HepG2 (cell line): ENCODE data around the gene AEBP1. TPM values are rescaled to one million over a fixed set of nuclear protein-coding genes. Genes with fewer than 3 reads are reported as not detected.

Experiments used
- ADNP ChIP-seq: sonication (generic); formaldehyde crosslinking; IDR thresholded peaks from 2 replicates; pipeline ENCODE4 v1.4.0; 2020; ENCODE audit warnings: missing genetic modification reagents
- AGO1 ChIP-seq: fragments of 200-400 bp; formaldehyde crosslinking; IDR thresholded peaks from 2 replicates; pipeline ENCODE4 v1.6.1; 2017; ENCODE audit warnings: mild to moderate bottlenecking, low read depth, low read length, moderate library complexity; ENCODE audit not compliant: poor library complexity, severe bottlenecking
- CREB3 ChIP-seq: sonication (generic); formaldehyde crosslinking; IDR thresholded peaks from 2 replicates; pipeline ENCODE4 v1.5.0; 2020; ENCODE audit warnings: missing genetic modification reagents
- EED ChIP-seq: sonication (generic); formaldehyde crosslinking; IDR thresholded peaks from 2 replicates; pipeline ENCODE4 v1.5.0; 2020; ENCODE audit warnings: mild to moderate bottlenecking, missing genetic modification reagents
- FOXK1 ChIP-seq: sonication (generic); formaldehyde crosslinking; IDR thresholded peaks from 2 replicates; pipeline ENCODE4 v1.4.0; 2020; ENCODE audit warnings: low read depth, missing genetic modification reagents, borderline replicate concordance
- MXI1 ChIP-seq: IDR thresholded peaks from 3 replicates; pipeline ENCODE4 v1.6.1; 2012; ENCODE audit warnings: low read depth, low read length, inconsistent platforms, borderline replicate concordance
- SATB2 ChIP-seq: sonication (generic); formaldehyde crosslinking; IDR thresholded peaks from 2 replicates; pipeline ENCODE4 v1.5.0; 2020; ENCODE audit warnings: missing genetic modification reagents
- SIN3A ChIP-seq: IDR thresholded peaks from 2 replicates; pipeline ENCODE4 v1.6.1; 2011; ENCODE audit warnings: low read depth, mild to moderate bottlenecking, control low read depth, low read length, borderline replicate concordance
- TBX2 ChIP-seq: sonication (generic); formaldehyde crosslinking; IDR thresholded peaks from 2 replicates; pipeline ENCODE4 v1.5.0; 2020; ENCODE audit warnings: missing genetic modification reagents, mild to moderate bottlenecking, borderline replicate concordance
- ZBTB20 ChIP-seq: sonication (generic); formaldehyde crosslinking; IDR thresholded peaks from 2 replicates; pipeline ENCODE4 v1.8.1; 2023; ENCODE audit warnings: missing genetic modification reagents, low read depth, mild to moderate bottlenecking, borderline replicate concordance
- ZHX1 ChIP-seq: sonication (generic); formaldehyde crosslinking; IDR thresholded peaks from 2 replicates; pipeline ENCODE4 v1.8.1; 2022; ENCODE audit warnings: low read depth, mild to moderate bottlenecking, missing genetic modification reagents
- ZNF7 ChIP-seq: IDR thresholded peaks from 2 replicates; pipeline ENCODE4 v1.6.1; 2016; ENCODE audit warnings: missing biosample characterization, missing genetic modification reagents
- polyA plus RNA-seq, 8 experiments: library from polyadenylated mRNA; depleted of rRNA in 3 of 8; stranded (reverse) in 7 of 8; unstranded in 1 of 8; fragments of >200 nt; fragmentation: Illumina TruSeq in 4 of 8; extraction: Trizol in 4 of 8; gene quantifications; 2 replicates each; pipeline versions ENCODE4 v1.2.1 to v1.2.3, GENCODE V29; 2011 to 2016; ENCODE audit warnings: low read depth in 4 of 8, missing spikeins in 1 of 8, mixed read lengths in 1 of 8; ENCODE audit not compliant: insufficient read depth in 1 of 8
- total RNA-seq, 5 experiments: library from RNA; depleted of rRNA; stranded (reverse); fragments of >200 nt; fragmentation: Illumina TruSeq; extraction: Trizol; gene quantifications; 2 replicates each; pipeline ENCODE4 v1.2.3, GENCODE V29; 2016; ENCODE audit warnings: low read depth in 1 of 5

AEBP1 gene
- total and polyA plus RNA-seq, 2 of the 13 experiments (the other 11 are each of a cell fraction or from before 2014, with no cell fraction given) = 0.22 to 0.55 TPM

GRCh38 chr7:44131173-44132029 is 27.3 kb downstream of the AEBP1 start (continued):
- TF ChIP-seq SIN3A = no peak
- peak; percentile 58; the same call in 1 of the 2 replicates for TF ChIP-seq TBX2 (CRISPR knock-in tag)
- TF ChIP-seq AGO1 = no peak
- TF ChIP-seq ADNP (CRISPR knock-in tag) = no peak
- TF ChIP-seq EED (CRISPR knock-in tag) = 0 out of 2 replicates have a peak, but pooled peaks have one; percentile 4
- peak; percentile 85; the same call in 1 of the 3 replicates for TF ChIP-seq MXI1
- no peak for TF ChIP-seq ZNF7 (CRISPR knock-in tag)
- peak; percentile 92 for TF ChIP-seq FOXK1
- TF ChIP-seq ZBTB20 (CRISPR knock-in tag) = no peak
- TF ChIP-seq CREB3 (CRISPR knock-in tag) = no peak
- TF ChIP-seq ZHX1 (CRISPR knock-in tag) = no peak
- no peak for TF ChIP-seq SATB2 (CRISPR knock-in tag)
